GM19372 (cell line): ENCODE data around the gene CCDC43.
"Not testable (repeated sequence)": the region's sequence is repeated elsewhere in the genome, so short reads cannot be mapped to it uniquely, and the experiment has no call there.

Experiments used
- ATAC-seq: cut with Tn5 transposase; IDR thresholded peaks from one replicate; pipeline ENCODE4 v1.9.1; 2021; ENCODE audit warnings: mild to moderate bottlenecking, low read depth, moderate library complexity; ENCODE audit not compliant: unreplicated experiment

Gene CCDC43, protein sequence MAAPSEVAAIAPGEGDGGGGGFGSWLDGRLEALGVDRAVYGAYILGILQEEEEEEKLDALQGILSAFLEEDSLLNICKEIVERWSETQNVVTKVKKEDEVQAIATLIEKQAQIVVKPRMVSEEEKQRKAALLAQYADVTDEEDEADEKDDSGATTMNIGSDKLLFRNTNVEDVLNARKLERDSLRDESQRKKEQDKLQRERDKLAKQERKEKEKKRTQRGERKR

GRCh38 chr17:44689477-44690217 lies at the start of gene CCDC43:
Gene CCDC43, minus strand, starts transcription at chr17:44689776. Its CDS starts 23 bp downstream, at chr17:44689753.
- ATAC-seq = no peak

DNA sequence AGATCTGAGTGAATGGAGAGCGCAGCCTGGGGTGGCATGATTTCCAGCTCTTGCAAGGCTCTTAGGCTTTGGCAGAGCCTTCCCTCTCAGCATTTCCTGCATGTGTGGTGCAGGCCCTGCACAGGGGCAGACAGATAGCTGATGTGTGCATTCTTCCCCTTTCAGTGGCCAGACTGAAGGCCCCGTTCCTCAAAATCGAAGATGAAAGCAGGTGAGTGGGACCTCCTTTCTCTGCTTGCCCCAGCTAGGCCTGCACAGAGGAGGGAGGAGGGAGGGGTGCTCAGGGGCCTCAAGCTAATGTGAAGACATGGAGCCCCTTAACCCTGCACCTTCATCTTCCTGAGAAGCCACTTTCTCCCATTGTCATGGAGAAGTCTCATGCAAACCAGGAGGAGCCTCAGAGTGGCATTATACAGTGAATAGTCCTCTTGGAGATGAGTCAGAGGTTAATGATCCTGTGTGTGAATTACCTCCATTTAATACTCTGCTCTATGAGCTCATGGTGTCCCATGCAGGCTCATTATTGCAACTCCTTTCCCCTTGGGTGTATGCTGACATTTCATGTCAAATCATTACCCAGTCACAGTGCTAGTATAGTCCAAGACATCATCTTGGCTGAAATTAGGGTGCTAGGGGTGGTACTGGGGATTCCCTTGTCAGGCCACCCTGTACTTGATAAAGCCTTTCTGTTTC lies 48.8 kb upstream of the CCDC43 start:
- no peak for ATAC-seq

GRCh38 chr17:44736551-44737240 lies 47.1 kb upstream of the CCDC43 start:
- no peak for ATAC-seq

- no peak for ATAC-seq
Observed at GRCh38 chr17:44734272-44734671, 44.7 kb upstream of the CCDC43 start.

DNA sequence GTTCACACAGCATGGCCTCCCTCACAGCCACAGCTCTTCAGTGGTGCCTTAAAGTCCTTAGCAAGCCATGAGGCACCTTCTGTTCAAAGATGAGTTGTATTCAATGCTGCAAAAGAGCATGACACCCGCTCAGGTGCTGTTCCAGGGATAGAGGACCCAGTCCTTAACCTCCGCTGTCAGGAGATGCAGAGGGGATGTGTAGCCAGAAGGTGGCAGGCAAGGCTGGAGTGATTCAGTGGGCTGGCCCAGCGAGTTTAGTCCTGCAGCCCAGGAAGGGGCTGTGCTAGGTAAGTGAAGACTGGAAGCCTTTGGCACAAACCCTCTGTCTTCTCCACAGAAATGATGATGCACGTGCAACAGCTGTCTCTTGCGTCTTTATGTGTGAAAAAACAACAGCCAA lies 44.2 kb upstream of the CCDC43 start:
- ATAC-seq = no peak

GRCh38 chr17:44726121-44726520 lies 36.5 kb upstream of the CCDC43 start:
- not testable (repeated sequence) for ATAC-seq

- ATAC-seq = no peak
Observed at GRCh38 chr17:44722254-44722653, 32.7 kb upstream of the CCDC43 start.

DNA sequence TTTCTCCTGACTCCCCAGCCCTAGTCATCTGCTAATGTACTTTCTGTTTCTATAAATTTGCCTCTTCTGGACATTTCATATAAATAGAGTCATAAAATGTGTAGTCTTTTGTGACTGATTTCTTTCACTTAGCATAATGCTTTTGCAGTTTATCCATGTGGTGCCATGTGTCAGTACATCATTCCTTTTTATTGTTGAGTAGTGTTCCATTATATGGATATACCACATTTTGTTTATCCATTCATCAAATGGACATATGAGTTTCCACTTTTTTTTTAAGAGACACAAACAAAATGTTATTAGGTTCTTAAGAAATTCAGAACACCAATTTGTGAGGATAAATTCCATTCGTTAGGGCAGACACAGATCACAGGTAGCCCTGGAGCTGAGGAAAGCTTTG lies 29.9 kb upstream of the CCDC43 start:
- ATAC-seq = no peak

DNA sequence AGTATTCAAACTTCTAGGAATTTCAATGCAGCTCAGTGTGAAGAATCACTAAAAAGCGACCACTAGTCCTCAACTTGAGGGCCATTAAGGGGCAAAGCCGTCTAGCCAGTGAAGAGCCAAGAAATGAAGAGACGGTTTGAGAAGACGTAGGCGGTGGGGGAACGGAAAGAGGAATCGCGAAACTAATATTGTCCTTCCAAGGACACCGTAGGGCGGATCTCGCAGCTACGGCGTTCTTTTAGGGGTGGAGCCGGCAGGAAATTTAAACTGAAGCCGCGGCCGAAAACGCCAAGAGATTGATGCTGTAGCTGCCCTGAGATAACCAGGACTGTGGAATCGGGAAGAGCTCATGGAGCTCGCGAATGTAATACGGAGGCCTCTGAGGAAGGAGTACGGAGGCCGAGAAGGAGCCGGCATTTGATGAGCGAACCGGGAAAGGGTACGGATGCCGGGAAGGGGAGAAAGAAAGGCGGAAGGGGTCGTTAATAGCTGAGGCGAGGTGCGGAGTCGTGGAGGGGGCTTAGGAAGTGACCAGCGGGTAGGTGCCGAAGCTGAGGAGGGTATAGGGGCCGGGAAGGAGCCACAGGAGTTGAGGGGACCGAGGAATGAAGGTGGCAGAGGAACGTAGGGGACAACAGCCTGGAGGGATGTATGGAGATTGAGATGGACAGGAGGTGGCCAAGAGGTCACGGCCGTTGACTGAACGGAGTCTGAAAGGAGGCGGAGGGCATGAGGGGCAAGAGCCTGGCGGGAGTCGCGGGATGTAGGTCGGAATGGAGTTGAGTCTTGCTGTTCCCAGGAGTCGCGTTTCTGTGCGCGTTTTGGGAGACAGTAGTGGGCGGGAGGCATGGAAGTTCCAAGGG lies 19.1 kb upstream of the CCDC43 start, which contains the start of gene DBF4B:
Gene DBF4B (plus strand): TSS at position 265 of the 863 bp plus-strand sequence. CDS start 156 bp downstream, at position 421.
- ATAC-seq = peak; percentile 65

- no peak for ATAC-seq
Observed at GRCh38 chr17:44707755-44708400, 18.3 kb upstream of the CCDC43 start.

GRCh38 chr17:44700288-44700687 lies 10.7 kb upstream of the CCDC43 start:
- not testable (repeated sequence) for ATAC-seq

DNA sequence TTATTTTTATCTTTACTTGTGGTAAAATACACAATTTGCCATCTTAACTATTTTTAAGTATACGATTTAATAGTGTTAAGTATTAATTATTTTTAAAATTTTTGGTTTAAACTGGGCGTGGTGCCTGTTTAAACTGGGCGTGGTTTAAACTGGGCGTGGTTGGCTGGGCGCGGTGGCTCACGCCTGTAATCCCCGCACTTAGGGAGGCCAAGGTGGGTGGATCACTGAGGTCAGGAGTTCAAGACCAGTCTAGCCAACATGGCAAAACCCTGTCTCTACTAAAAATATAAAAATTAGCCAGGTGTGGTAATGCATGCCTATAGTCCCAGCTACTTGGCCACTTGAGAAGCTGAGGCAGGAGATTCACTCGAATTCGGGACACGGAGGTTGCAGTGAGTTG lies 4.0 kb upstream of the CCDC43 start:
- no peak for ATAC-seq

- not testable (repeated sequence) for ATAC-seq
Observed at GRCh38 chr17:44690746-44691306, 1.2 kb upstream of the CCDC43 start.

DNA sequence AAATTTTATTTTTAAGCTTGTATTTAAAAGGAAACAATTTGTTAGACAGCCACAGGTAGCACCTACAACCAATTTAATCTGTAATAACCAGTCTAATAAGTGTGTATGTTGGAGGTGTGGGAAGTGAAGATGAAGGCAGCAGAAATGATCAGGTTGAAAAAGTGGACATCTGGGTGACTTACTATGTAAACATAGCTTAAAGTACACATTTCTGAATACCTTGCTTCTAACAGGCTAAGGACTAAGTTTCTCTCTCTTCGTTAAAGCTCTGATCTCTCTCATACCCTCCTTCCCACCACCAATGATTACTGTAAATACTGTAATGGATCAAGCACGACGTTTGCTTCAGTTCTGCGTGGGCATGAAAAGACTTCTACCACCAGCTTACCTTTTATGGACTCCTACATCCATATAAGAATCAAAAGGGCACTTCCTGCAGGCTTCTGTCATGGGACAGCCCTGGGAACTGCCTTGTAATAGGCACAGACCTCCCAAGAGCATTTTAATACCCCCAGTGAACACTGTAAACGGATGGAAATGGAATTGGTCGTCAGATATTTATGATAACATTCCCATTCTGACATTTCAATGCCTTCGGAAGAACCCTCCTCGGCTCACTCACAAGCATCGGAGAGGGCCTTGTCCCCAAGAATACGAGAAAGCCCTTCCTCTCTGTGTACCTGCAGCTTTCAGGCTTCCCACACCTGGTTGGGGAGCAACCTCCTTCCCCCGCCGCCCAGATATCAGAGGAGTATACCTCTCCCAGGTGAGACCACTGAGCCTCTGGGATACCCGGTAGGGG lies 700 bp downstream of the CCDC43 start:
- ATAC-seq = no peak

- no peak for ATAC-seq
Observed at GRCh38 chr17:44688200-44688599, 1.4 kb downstream of the CCDC43 start.

DNA sequence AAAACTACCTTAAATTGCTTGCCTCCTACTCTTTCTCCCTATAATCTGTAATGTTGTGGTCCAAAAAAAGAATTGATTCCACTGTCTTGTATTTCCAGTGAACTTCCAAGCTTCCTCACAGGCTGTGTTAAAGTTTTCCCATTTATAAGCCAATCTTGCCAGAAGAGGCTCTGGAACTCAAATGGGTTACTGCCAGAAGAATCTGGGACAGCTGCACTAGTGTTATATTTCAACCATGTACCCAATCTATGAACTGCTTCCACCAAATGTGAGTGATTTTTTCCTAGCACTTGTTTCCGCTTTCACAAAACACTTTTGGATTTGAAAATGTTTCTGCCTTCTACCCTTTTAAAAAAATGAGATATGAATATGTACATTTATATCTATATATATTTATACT lies 1.8 kb downstream of the CCDC43 start:
- no peak for ATAC-seq

GRCh38 chr17:44683303-44683702 lies 6.3 kb downstream of the CCDC43 start:
- ATAC-seq = not testable (repeated sequence)

DNA sequence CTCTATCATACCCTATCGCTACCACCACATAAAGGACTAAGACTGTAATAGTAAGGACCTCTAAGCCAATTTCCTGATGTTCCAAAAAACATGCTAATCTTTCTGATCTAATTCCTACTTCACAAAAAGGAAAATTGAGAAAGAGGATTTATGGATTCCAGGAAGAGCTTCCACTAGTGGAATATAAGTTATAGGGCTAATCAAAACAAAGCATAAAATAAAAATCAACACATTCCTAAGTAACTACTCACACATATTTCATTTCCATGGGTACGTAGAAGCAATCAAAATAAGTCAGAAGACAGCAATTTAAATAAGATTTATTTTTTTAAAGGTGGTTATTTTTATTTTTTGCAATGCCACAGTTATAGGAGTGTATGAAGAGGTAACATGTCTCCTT lies 12.4 kb downstream of the CCDC43 start:
- ATAC-seq = no peak
